H1 (cell line): ENCODE measurements around the gene PALM3. TPM values are rescaled to one million over a fixed set of nuclear protein-coding genes. Genes with fewer than 3 reads are reported as not detected.
A peak's percentile ranks its signal among the peaks of the same experiment; 100 is the strongest.

Experiments
- CTCF ChIA-PET: fragments of 300-600 bp; sonication (Branson Sonifier 250); formaldehyde crosslinking; loops from one replicate; lab custom pipeline; 2021; ENCODE audit not compliant: partially characterized antibody; lab: Charles Lee
- POLR2A ChIA-PET: fragments of 300-600 bp; sonication (Branson Sonifier 250); formaldehyde crosslinking; loops from one replicate; lab custom pipeline; 2021; ENCODE audit warnings: inconsistent platforms; ENCODE audit not compliant: partially characterized antibody; lab: Charles Lee
- DNase-seq, 2 experiments: peaks; one replicate each; pipeline versions ENCODE4 v3.0.0 to v3.0.0-alpha.2; 2010 to 2022; ENCODE audit warnings: low spot score in 2 of 2, low read depth in 1 of 2, mixed read lengths in 1 of 2
- FAIRE-seq: peaks from 2 replicates; lab custom pipeline; 2011; peaks lifted over from hg19 to GRCh38; lab: Jason Lieb, UNC
- H2AFZ ChIP-seq: 2 replicates; pipeline ENCODE4 v1.8.1; 2012; ENCODE audit warnings: low read length, inconsistent platforms
- H2AK5ac ChIP-seq: 2 replicates; pipeline ENCODE4 v1.6.1; 2013; ENCODE audit warnings: low read depth, low read length
- H2BK120ac ChIP-seq: replicated peaks from 2 replicates; pipeline ENCODE3; 2013; ENCODE audit warnings: low read depth, low read length, inconsistent platforms
- H2BK12ac ChIP-seq: 2 replicates; pipeline ENCODE4 v1.6.1; 2013; ENCODE audit warnings: low read depth, low read length
- H2BK15ac ChIP-seq: 2 replicates; pipeline ENCODE4 v1.6.1; 2013; ENCODE audit warnings: low read length
- H2BK20ac ChIP-seq: 2 replicates; pipeline ENCODE4 v1.6.1; 2013; ENCODE audit warnings: low read length
- H2BK5ac ChIP-seq: 2 replicates; pipeline ENCODE4 v1.6.1; 2013; ENCODE audit warnings: low read depth, low read length
- H3K14ac ChIP-seq: 2 replicates; pipeline ENCODE4 v1.6.1; 2013; ENCODE audit warnings: inconsistent platforms; ENCODE audit not compliant: insufficient read length
- H3K18ac ChIP-seq: 2 replicates; pipeline ENCODE4 v1.6.1; 2013; ENCODE audit warnings: low read length; ENCODE audit errors: extremely low read depth
- H3K23ac ChIP-seq: 2 replicates; pipeline ENCODE4 v1.6.1; 2013; ENCODE audit warnings: inconsistent platforms; ENCODE audit not compliant: insufficient read length
- H3K23me2 ChIP-seq: 2 replicates; pipeline ENCODE4 v1.6.1; 2013; ENCODE audit warnings: low read depth, low read length
- H3K27ac ChIP-seq: 2 replicates; pipeline ENCODE4 v1.6.1; 2011; ENCODE audit warnings: low read depth, low read length, inconsistent platforms
- H3K27me3 ChIP-seq, 4 experiments: replicated peaks in 1 of 4; 1 replicate in 1 of 4; 2 replicates in 3 of 4; pipeline versions ENCODE4 v1.6.1 to v1.8.1; 2011 to 2013; ENCODE audit warnings: low read length in 3 of 4, mild to moderate bottlenecking in 3 of 4, inconsistent platforms in 2 of 4, mixed read lengths in 2 of 4, moderate library complexity in 1 of 4; ENCODE audit not compliant: control insufficient read depth in 3 of 4, insufficient read depth in 3 of 4; ENCODE audit errors: extremely low read depth in 1 of 4
- H3K36me3 ChIP-seq, 4 experiments: 2 replicates each; pipeline versions ENCODE4 v1.6.1 to v1.8.1; 2011 to 2013; ENCODE audit warnings: mild to moderate bottlenecking in 4 of 4, low read length in 3 of 4, moderate library complexity in 2 of 4, control low read depth in 1 of 4, inconsistent platforms in 1 of 4; ENCODE audit not compliant: insufficient read depth in 4 of 4, control insufficient read depth in 2 of 4
- H3K4ac ChIP-seq: replicated peaks from 2 replicates; pipeline ENCODE3; 2013; ENCODE audit warnings: low read length, low read depth, mixed read lengths, inconsistent platforms; ENCODE audit not compliant: insufficient read length
- H3K4me1 ChIP-seq, 4 experiments: replicated peaks in 1 of 4; 1 replicate in 1 of 4; 2 replicates in 3 of 4; pipeline versions ENCODE4 v1.6.1 to v1.8.1; 2011 to 2013; ENCODE audit warnings: low read length in 3 of 4, inconsistent platforms in 2 of 4, mixed read lengths in 1 of 4; ENCODE audit not compliant: insufficient read depth in 4 of 4, control insufficient read depth in 3 of 4
- H3K4me2 ChIP-seq, 2 experiments: 2 replicates each; pipeline versions ENCODE4 v1.6.1 to v1.8.1; 2011 to 2013; ENCODE audit warnings: low read depth in 2 of 2, low read length in 2 of 2, control low read depth in 1 of 2, inconsistent platforms in 1 of 2, mild to moderate bottlenecking in 1 of 2; ENCODE audit not compliant: insufficient read depth in 1 of 2
- H3K4me3 ChIP-seq, 4 experiments: fragments of 200-600, 300-600 bp in 1 of 4; sonication (generic), shearing (Covaris generic), sonication (Bioruptor Twin) in 1 of 4; 2 replicates each; pipeline versions ENCODE4 v1.5.1 to v1.8.1; 2011 to 2016; ENCODE audit warnings: low read length in 4 of 4, low read depth in 3 of 4, control low read depth in 2 of 4, inconsistent platforms in 2 of 4, mild to moderate bottlenecking in 2 of 4, mixed read lengths in 1 of 4, moderate library complexity in 1 of 4; ENCODE audit not compliant: insufficient read depth in 2 of 4; ENCODE audit errors: extremely low read depth in 1 of 4
- H3K56ac ChIP-seq: replicated peaks from 2 replicates; pipeline ENCODE3; 2013; ENCODE audit warnings: low read depth, mild to moderate bottlenecking, mixed read lengths, low read length, inconsistent platforms; ENCODE audit not compliant: insufficient read length
- H3K79me1 ChIP-seq: 2 replicates; pipeline ENCODE4 v1.6.1; 2013; ENCODE audit warnings: low read depth, low read length, control low read depth
- H3K79me2 ChIP-seq, 2 experiments: 2 replicates each; pipeline versions ENCODE4 v1.6.1 to v1.8.1; 2012 to 2013; ENCODE audit warnings: low read length in 2 of 2, mild to moderate bottlenecking in 2 of 2, inconsistent platforms in 1 of 2; ENCODE audit not compliant: insufficient read depth in 2 of 2, control insufficient read depth in 1 of 2
- H3K9ac ChIP-seq, 4 experiments: replicated peaks in 1 of 4; 1 replicate in 1 of 4; 2 replicates in 3 of 4; pipeline versions ENCODE4 v1.6.1 to v1.8.1; 2011 to 2013; ENCODE audit warnings: low read depth in 3 of 4, low read length in 3 of 4, control low read depth in 2 of 4, mild to moderate bottlenecking in 2 of 4, moderate library complexity in 2 of 4, inconsistent platforms in 1 of 4; ENCODE audit errors: extremely low read depth in 1 of 4
- H3K9me3 ChIP-seq, 2 experiments: 2 replicates each; pipeline versions ENCODE4 v1.6.1 to v1.8.1; 2012 to 2013; ENCODE audit warnings: mild to moderate bottlenecking in 2 of 2, moderate library complexity in 2 of 2, control low read depth in 1 of 2, inconsistent platforms in 1 of 2, low read depth in 1 of 2, low read length in 1 of 2, mixed read lengths in 1 of 2; ENCODE audit not compliant: insufficient read depth in 2 of 2
- H4K20me1 ChIP-seq, 2 experiments: replicated peaks in 1 of 2; 2 replicates each; pipeline versions ENCODE3 to v1.8.1; 2011 to 2013; ENCODE audit warnings: inconsistent platforms in 2 of 2, low read length in 2 of 2, mild to moderate bottlenecking in 1 of 2; ENCODE audit not compliant: insufficient read depth in 2 of 2, control insufficient read depth in 1 of 2
- H4K5ac ChIP-seq: 2 replicates; pipeline ENCODE4 v1.6.1; 2013; ENCODE audit warnings: low read length, low read depth, mixed read lengths, inconsistent platforms; ENCODE audit not compliant: insufficient read length
- H4K8ac ChIP-seq: 2 replicates; pipeline ENCODE4 v1.8.0; 2013; ENCODE audit warnings: mild to moderate bottlenecking, moderate library complexity, low read length, inconsistent platforms; ENCODE audit not compliant: insufficient read depth; ENCODE audit errors: extremely low read depth
- H4K91ac ChIP-seq: replicated peaks from 2 replicates; pipeline ENCODE3; 2013; ENCODE audit warnings: low read length, mixed read lengths, inconsistent platforms; ENCODE audit not compliant: insufficient read length
- ATF2 ChIP-seq: IDR thresholded peaks from 2 replicates; pipeline ENCODE4 v1.6.1; 2012; ENCODE audit warnings: low read length, inconsistent platforms
- POLR2AphosphoS5 ChIP-seq: IDR thresholded peaks from 2 replicates; pipeline ENCODE4 v1.6.1; 2011; ENCODE audit warnings: low read depth, low read length
- RAD21 ChIP-seq, 2 experiments: IDR thresholded peaks in 1 of 2; conservative IDR thresholded peaks in 1 of 2; 2 replicates each; pipeline ENCODE4 v1.6.1; 2011; ENCODE audit warnings: low read depth in 2 of 2, low read length in 2 of 2, improper control_type of control experiment in 1 of 2, inconsistent platforms in 1 of 2, mild to moderate bottlenecking in 1 of 2, moderate library complexity in 1 of 2
- RBBP5 ChIP-seq: IDR thresholded peaks from 2 replicates; pipeline ENCODE4 v1.7.1; 2012; ENCODE audit warnings: low read depth, mild to moderate bottlenecking, inconsistent platforms, low read length, moderate library complexity, borderline replicate concordance
- RXRA ChIP-seq: IDR thresholded peaks from 2 replicates; pipeline ENCODE4 v1.6.1; 2011; ENCODE audit warnings: low read depth, mild to moderate bottlenecking, low read length, moderate library complexity; ENCODE audit not compliant: insufficient read depth
- SUZ12 ChIP-seq: fragments of 200-600 bp; sonication (generic); IDR thresholded peaks from 2 replicates; pipeline ENCODE4 v1.6.1; 2012; ENCODE audit warnings: mild to moderate bottlenecking, inconsistent platforms, low read length, moderate library complexity, mixed read lengths
- TBP ChIP-seq: IDR thresholded peaks from 2 replicates; pipeline ENCODE4 v1.6.1; 2011; ENCODE audit warnings: low read depth, low read length, improper control_type of control experiment
- TEAD4 ChIP-seq: IDR thresholded peaks from 2 replicates; pipeline ENCODE4 v1.6.1; 2012; ENCODE audit warnings: low read depth, low read length, inconsistent platforms, mixed read lengths
- YY1 ChIP-seq: IDR thresholded peaks from 2 replicates; pipeline ENCODE4 v1.6.1; 2011; ENCODE audit warnings: low read depth, mild to moderate bottlenecking, low read length
- WGBS, 2 experiments: shearing (Covaris generic) in 1 of 2; methylation state at CpG; one replicate each; pipeline versions ENCODE4 v1.1.6 to v1.1.7; 2013 to 2015; ENCODE audit warnings: low lambda C conversion rate in 2 of 2, mixed read lengths in 2 of 2, inconsistent platforms in 1 of 2, low coverage in 1 of 2, missing lambda C conversion rate in 1 of 2; ENCODE audit not compliant: insufficient replicate concordance in 2 of 2, insufficient coverage in 1 of 2, insufficient read length in 1 of 2; ENCODE audit errors: extremely low coverage in 1 of 2, missing lambda C conversion rate in 1 of 2; 5-methylcytosine and 5-hydroxymethylcytosine counted together
- polyA plus RNA-seq, 7 experiments: library from polyadenylated mRNA; depleted of rRNA in 3 of 7; stranded (reverse) in 5 of 7; unstranded in 2 of 7; fragments of >200 nt in 5 of 7; fragments of 200-250 nt in 2 of 7; gene quantifications; 1 replicate in 5 of 7; 2 replicates in 1 of 7; 4 replicates in 1 of 7; pipeline versions ENCODE4 v1.2.1 to v1.2.3, GENCODE V29; 2011 to 2013; ENCODE audit warnings: missing spikeins in 2 of 7, mixed read lengths in 2 of 7
- total RNA-seq: library from RNA; stranded (reverse); fragmentation: NEBNext Ultra II Directional; extraction: Animal tissue kit (Norgen Biotek cat#: 25700); gene quantifications from 2 replicates; pipeline ENCODE4 v1.2.1, GENCODE V29; 2021
- TF ChIP-seq, protein P1 (sequence below): IDR thresholded peaks from 2 replicates; pipeline ENCODE4 v1.6.1; 2011; ENCODE audit warnings: low read length, improper control_type of control experiment

Gene PALM3
- total and polyA plus RNA-seq, 2 of the 8 experiments (the other 6 are each of a cell fraction or from before 2014, with no cell fraction given), result 5.8 to 31.3 TPM

GRCh38 chr19:14111486-14111885 lies 49.6 kb upstream of the PALM3 start:
- H4K91ac ChIP-seq, result no peak overlapping the region
- no peak overlapping the region for H2BK120ac ChIP-seq
- H3K4ac ChIP-seq, result peak overlapping the region; percentile 48
- no peak overlapping the region for H3K23ac ChIP-seq
- H3K14ac ChIP-seq, result no peak overlapping the region
- no peak overlapping the region for H2AFZ ChIP-seq
- H2BK15ac ChIP-seq, result no peak overlapping the region
- FAIRE-seq (no peak), DNase-seq (no peak)
- H3K4me1 ChIP-seq, result peaks cover 9 to 22% (median 13%) of the 10 kb centered on the region in 4 experiments
- no peak overlapping the region for H3K18ac ChIP-seq
- no peak overlapping the region for H4K5ac ChIP-seq
- H3K4me3 ChIP-seq, result no peak overlapping the region
- H3K27me3 ChIP-seq, result no peaks in the 10 kb centered on the region; a peak in 2 of 7 replicates
- no peak overlapping the region for H2BK5ac ChIP-seq
- H3K36me3 ChIP-seq, result no peaks in the 10 kb centered on the region
- no peaks in the 10 kb centered on the region for H3K23me2 ChIP-seq
- H3K27ac ChIP-seq, result no peak overlapping the region
- 0 out of 4 replicates have a peak, but pooled peaks cover 0 to 3% of the 10 kb centered on the region in 2 experiments for H3K79me2 ChIP-seq
- no peaks in the 10 kb centered on the region for H3K9me3 ChIP-seq
- 0 out of 2 replicates have a peak overlapping the region, but pooled peaks have one; percentile 98 for H2BK12ac ChIP-seq
- H3K56ac ChIP-seq, result no peak overlapping the region
- POLR2A ChIA-PET, result interaction anchor here (2.6 kb wide), 1 partner anchor 10 kb away, joined by 6 read pairs; no protein-coding TSS in a partner anchor
- peak overlapping the region in 1 of 2 experiments; percentile 11; a peak in 1 of 4 replicates for H3K4me2 ChIP-seq
- no peak overlapping the region for H3K9ac ChIP-seq
- H2AK5ac ChIP-seq, result no peak overlapping the region
- WGBS, 2 experiments, result 100% methylated on average over 1 of the region's 1 CpG; no CpG with 5 or more reads in 1 of the 2 experiments
- H4K8ac ChIP-seq, result no peak overlapping the region
- H2BK20ac ChIP-seq, result no peak overlapping the region
- H3K79me1 ChIP-seq, result peaks cover 4% of the 10 kb centered on the region
- H4K20me1 ChIP-seq, result peaks cover 4 to 10% of the 10 kb centered on the region in 2 experiments
- CTCF ChIA-PET, result interaction anchor here (0.9 to 11.3 kb wide), 7 partner anchors 8 to 65 kb away, joined by 3 to 105 read pairs (median 7); no protein-coding TSS in a partner anchor
- no peak for TF ChIP-seq RAD21 (IDR thresholded peaks at IDR 0.05 in 1 of 2, conservative IDR thresholded peaks at IDR 0.05 in 1 of 2; ENCODE audit: low read depth in 2 of 2, low read length in 2 of 2)
- no peak for TF ChIP-seq RBBP5
- TF ChIP-seq TEAD4, result no peak
- TF ChIP-seq, protein P1, sequence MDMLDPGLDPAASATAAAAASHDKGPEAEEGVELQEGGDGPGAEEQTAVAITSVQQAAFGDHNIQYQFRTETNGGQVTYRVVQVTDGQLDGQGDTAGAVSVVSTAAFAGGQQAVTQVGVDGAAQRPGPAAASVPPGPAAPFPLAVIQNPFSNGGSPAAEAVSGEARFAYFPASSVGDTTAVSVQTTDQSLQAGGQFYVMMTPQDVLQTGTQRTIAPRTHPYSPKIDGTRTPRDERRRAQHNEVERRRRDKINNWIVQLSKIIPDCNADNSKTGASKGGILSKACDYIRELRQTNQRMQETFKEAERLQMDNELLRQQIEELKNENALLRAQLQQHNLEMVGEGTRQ, result no peak
- TF ChIP-seq RXRA, result no peak
- TF ChIP-seq ATF2, result no peak
- no peak for TF ChIP-seq POLR2AphosphoS5
- no peak for TF ChIP-seq YY1
- TF ChIP-seq TBP, result no peak
- TF ChIP-seq SUZ12, result no peak
